Measurements from ENCODE around the gene VAT1L. TPM values are rescaled to one million over a fixed set of nuclear protein-coding genes. Genes with fewer than 3 reads are reported as not detected.

Gene VAT1L
- total and polyA plus RNA-seq, 8 donors, result 0.32 to 10.7 (median 1.3) TPM

GRCh38 chr16:77823067-77823466, 34.7 kb downstream of the VAT1L start:
- no peak for DNase-seq
- no peak for FAIRE-seq
- no peak for TF ChIP-seq CTCF (IDR thresholded peaks at IDR 0.05)
- Histone ChIP-seq H3K4me1 (no peaks in the 10 kb centered on the region), H3K9me3 (no peaks in the 10 kb centered on the region), H3K27me3 (no peaks in the 10 kb centered on the region), H3K36me3 (no peaks in the 10 kb centered on the region), H3K27ac (no peak overlapping the region), H3K4me3 (no peak overlapping the region)
- intact Hi-C loops (cut with DNase I), result no loop called here
- ATAC-seq, result no peak
- WGBS, 2 donors, result 57 to 58% methylated on average over 4 of the region's 4 CpGs

GRCh38 chr16:77825196-77825595, 36.8 kb downstream of the VAT1L start:
- H3K4me3 ChIP-seq, result no peak overlapping the region

GRCh38 chr16:77827032-77827431, 38.7 kb downstream of the VAT1L start:
- H3K27ac ChIP-seq, result no peak overlapping the region
- 68 to 77% methylated on average over 3 of the region's 3 CpGs for WGBS, 2 donors
- no peaks in the 10 kb centered on the region for H3K36me3 ChIP-seq
- ATAC-seq (no peak), FAIRE-seq (no peak), DNase-seq (no peak)
- H3K27me3 ChIP-seq, result no peaks in the 10 kb centered on the region
- H3K4me3 ChIP-seq, result no peak overlapping the region
- no peaks in the 10 kb centered on the region for H3K4me1 ChIP-seq
- no peak for TF ChIP-seq CTCF (IDR thresholded peaks at IDR 0.05)
- H3K9me3 ChIP-seq, result no peaks in the 10 kb centered on the region
- intact Hi-C loops (cut with DNase I), result no loop called here

More at GRCh38 chr16:77825196-77825595, 36.8 kb downstream of the VAT1L start:
- 74 to 77% methylated on average over 7 of the region's 7 CpGs for WGBS, 2 donors
- FAIRE-seq (no peak), DNase-seq (no peak), ATAC-seq (no peak)
- no peaks in the 10 kb centered on the region for H3K27me3 ChIP-seq
- H3K36me3 ChIP-seq, result no peaks in the 10 kb centered on the region
- intact Hi-C loops (cut with DNase I), result no loop called here
- H3K4me1 ChIP-seq, result no peaks in the 10 kb centered on the region
- no peak for TF ChIP-seq CTCF (IDR thresholded peaks at IDR 0.05)
- H3K9me3 ChIP-seq, result no peaks in the 10 kb centered on the region
- H3K27ac ChIP-seq, result no peak overlapping the region

GRCh38 chr16:77833921-77834634, 45.7 kb downstream of the VAT1L start:
- H3K27me3 ChIP-seq, result no peaks in the 10 kb centered on the region
- no peak for FAIRE-seq
- WGBS, 2 donors, result 75 to 86% methylated on average over 10 of the region's 10 CpGs
- H3K36me3 ChIP-seq, result no peaks in the 10 kb centered on the region
- no peak for TF ChIP-seq CTCF (IDR thresholded peaks at IDR 0.05)
- H3K27ac ChIP-seq, result no peak overlapping the region
- no peak overlapping the region for H3K4me3 ChIP-seq
- peak in 1 of 4 donors; percentile 30 for ATAC-seq
- intact Hi-C loops (cut with DNase I), result no loop called here
- no peak for DNase-seq
- H3K4me1 ChIP-seq, result no peaks in the 10 kb centered on the region
- H3K9me3 ChIP-seq, result no peaks in the 10 kb centered on the region

All from pancreas (tissue), 10 donors.